HG03066 (cell line): ENCODE data around the gene C10orf90.
"Not testable (repeated sequence)": the region's sequence is repeated elsewhere in the genome, so short reads cannot be mapped to it uniquely, and the experiment has no call there.

Source experiments
- ATAC-seq: cut with Tn5 transposase; IDR thresholded peaks from one replicate; pipeline ENCODE4 v1.9.1; 2021; ENCODE audit warnings: low read depth; ENCODE audit not compliant: unreplicated experiment

Gene C10orf90

GRCh38 chr10:126402721-126403695, 267.5 kb downstream of the C10orf90 start:
- ATAC-seq = no peak

GRCh38 chr10:126400641-126401040, 269.9 kb downstream of the C10orf90 start:
- no peak for ATAC-seq

- no peak for ATAC-seq
Measured at GRCh38 chr10:126398924-126399323, 271.6 kb downstream of the C10orf90 start.

- ATAC-seq = no peak
Measured at GRCh38 chr10:126398383-126398743, 272.1 kb downstream of the C10orf90 start.

- ATAC-seq = no peak
Measured at GRCh38 chr10:126397640-126398382, 272.7 kb downstream of the C10orf90 start.

- ATAC-seq = no peak
Measured at GRCh38 chr10:126397156-126397555, 273.3 kb downstream of the C10orf90 start.

- ATAC-seq = no peak
Measured at GRCh38 chr10:126394948-126395347, 275.5 kb downstream of the C10orf90 start.

- ATAC-seq = no peak
Measured at GRCh38 chr10:126393076-126393475, 277.4 kb downstream of the C10orf90 start.

- no peak for ATAC-seq
Measured at GRCh38 chr10:126392469-126392868, 278.0 kb downstream of the C10orf90 start.

- no peak for ATAC-seq
Measured at GRCh38 chr10:126392068-126392467, 278.4 kb downstream of the C10orf90 start.

- no peak for ATAC-seq
Measured at GRCh38 chr10:126391192-126391885, 279.2 kb downstream of the C10orf90 start.

GRCh38 chr10:126390324-126390723, 280.2 kb downstream of the C10orf90 start:
- no peak for ATAC-seq

- ATAC-seq = no peak
Measured at GRCh38 chr10:126387931-126388911, 282.3 kb downstream of the C10orf90 start, which contains the start of gene ADAM12. TSS of gene ADAM12 (minus strand) at chr10:126388477. CDS start at chr10:126388145, 332 bp downstream.

- ATAC-seq = no peak
Measured at GRCh38 chr10:126387041-126387921, 283.2 kb downstream of the C10orf90 start.

- no peak for ATAC-seq
Measured at GRCh38 chr10:126384269-126384873, 286.1 kb downstream of the C10orf90 start.

GRCh38 chr10:126380352-126381076, 290.0 kb downstream of the C10orf90 start:
- ATAC-seq = no peak

- not testable (repeated sequence) for ATAC-seq
Measured at GRCh38 chr10:126379166-126379565, 291.3 kb downstream of the C10orf90 start.

- ATAC-seq = no peak
Measured at GRCh38 chr10:126376956-126377355, 293.5 kb downstream of the C10orf90 start.
